GM08714 (cell line): ENCODE measurements around the gene PLAC1.

Experiments
- H3K4me3 ChIP-seq: fragments of 200-500 bp; sonication (Bioruptor generic); 2 replicates; pipeline ENCODE4 v1.5.1; 2014; ENCODE audit warnings: mild to moderate bottlenecking, low read length, inconsistent platforms
- ZNF274 ChIP-seq: IDR thresholded peaks from 2 replicates; pipeline ENCODE4 v1.6.1; 2012; ENCODE audit warnings: mild to moderate bottlenecking, low read depth, low read length

PLAC1 gene, protein sequence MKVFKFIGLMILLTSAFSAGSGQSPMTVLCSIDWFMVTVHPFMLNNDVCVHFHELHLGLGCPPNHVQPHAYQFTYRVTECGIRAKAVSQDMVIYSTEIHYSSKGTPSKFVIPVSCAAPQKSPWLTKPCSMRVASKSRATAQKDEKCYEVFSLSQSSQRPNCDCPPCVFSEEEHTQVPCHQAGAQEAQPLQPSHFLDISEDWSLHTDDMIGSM

DNA sequence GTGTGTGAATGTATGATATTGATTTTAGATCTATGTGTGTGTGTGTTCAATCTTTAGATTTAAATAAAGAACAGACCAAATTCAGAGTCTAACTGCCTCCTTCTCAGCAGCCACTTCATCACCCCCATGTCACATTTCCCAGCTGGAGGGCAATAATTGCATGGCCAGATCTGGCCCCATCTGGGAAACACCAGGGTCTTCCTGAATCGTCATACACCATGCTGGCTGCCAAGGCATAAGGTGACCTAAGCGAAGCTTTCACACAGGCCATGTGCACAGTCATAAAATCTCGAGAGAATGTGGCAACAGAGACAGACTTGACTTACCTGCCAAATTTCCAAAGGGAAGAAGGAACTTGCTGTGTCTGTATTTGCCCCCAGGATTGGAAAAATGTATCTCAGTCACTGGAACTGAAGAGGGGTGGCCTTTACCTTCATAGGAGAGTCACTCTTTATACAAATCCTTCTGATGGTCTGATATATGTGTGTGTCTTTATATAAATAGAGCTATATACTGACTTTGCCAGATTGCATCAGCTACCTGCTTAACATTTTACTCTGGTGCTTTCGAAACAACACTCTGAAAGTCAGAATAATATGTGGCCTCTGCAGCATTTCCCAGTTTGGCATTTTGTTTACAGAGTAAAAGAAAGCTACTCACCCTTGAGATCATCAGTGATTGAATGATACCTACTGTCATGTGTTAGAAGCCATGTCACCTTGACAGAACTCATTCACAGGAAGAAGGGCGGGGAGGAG lies at the start of gene PLAC1:
PLAC1 (minus strand) TSS at position 470 of the 758 bp plus-strand sequence. CDS start 91,789 bp downstream, outside the sequence.
- no peak within 1 kb of the TSS for H3K4me3 ChIP-seq
- no peak for TF ChIP-seq ZNF274

DNA sequence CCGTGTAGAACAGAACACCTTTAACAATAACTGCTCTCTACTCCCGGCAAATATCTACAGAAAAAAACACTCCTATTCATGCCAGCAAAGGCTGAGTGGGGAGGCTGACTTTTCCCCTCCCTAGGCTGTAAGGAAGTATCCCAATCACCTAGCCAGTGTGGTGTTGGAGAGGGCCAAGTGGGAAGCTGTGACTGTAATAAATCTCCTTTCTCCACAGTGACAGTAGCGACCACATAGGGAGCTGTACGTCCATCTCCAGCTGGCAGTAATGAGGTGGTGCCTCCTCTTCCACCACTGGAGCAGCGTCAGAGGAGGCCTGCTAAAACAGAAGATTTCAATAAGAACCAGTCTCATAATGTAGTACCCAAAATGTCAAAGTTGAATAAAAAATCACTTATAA lies 47.9 kb upstream of the PLAC1 start:
- no peak for TF ChIP-seq ZNF274
- no peak overlapping the region for H3K4me3 ChIP-seq

DNA sequence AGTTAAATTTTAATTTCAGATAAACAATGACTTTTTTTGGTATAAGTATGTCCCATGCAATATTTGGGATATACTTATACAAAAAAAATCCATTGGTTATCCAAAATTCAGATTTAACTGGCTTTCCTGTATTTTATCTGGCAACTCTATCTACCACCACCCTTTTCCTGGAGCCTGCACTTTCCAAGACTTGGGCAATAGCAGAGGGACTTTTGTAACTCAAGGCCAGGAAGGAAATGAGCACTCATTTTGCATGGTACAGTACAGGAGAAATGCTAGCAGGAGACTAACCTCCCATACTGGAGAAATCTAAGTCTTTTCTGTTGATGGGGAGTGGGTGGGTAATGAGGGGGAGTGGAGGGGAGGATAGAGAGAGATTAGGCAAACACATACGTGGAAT lies 37.7 kb upstream of the PLAC1 start:
- TF ChIP-seq ZNF274, result no peak
- H3K4me3 ChIP-seq, result no peak overlapping the region

DNA sequence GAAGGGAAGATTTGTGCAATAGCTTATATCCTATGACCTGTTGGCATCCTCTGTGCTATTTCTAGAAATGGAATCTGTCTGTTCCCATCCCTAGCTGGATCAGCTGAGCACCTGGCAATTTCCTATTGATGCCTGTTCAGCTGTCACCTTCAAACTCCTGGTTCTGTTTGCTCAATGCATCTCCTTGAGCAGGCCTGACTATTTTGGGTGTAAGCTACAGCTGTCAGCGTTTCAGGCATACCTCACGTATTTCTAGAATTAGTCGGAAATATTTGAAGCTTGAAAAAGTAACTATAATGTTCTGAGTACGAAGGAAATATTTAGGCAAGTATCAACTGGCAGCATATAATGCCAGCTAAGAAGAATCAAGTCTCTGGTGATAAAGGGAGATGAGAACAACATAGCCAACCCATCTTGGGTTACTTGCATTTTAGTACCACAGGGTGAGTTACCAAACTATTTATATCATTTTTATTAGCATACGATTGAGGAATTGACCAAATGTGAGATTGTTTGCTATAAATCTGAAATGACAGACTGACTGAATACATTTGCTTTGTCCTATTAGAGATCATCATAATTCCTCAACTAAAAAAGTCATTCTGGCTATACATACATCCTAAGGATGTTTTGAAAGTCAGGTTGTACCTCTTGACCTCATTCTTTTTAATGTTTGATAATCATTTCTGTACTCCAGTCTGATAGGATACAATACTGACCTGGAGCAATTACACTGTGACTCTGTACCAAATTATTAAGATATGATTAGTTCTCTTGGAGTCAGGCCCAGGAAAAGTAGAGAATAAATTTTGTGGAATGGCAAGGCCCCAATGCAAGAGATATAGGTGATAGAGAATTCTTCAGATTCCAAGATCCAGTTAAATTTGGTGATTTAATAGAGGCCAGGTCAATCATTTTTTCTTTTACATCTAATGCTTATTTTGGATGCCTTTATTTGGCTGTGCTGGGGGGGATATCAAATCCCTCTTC lies 36.4 kb upstream of the PLAC1 start:
- no peak overlapping the region for H3K4me3 ChIP-seq

DNA sequence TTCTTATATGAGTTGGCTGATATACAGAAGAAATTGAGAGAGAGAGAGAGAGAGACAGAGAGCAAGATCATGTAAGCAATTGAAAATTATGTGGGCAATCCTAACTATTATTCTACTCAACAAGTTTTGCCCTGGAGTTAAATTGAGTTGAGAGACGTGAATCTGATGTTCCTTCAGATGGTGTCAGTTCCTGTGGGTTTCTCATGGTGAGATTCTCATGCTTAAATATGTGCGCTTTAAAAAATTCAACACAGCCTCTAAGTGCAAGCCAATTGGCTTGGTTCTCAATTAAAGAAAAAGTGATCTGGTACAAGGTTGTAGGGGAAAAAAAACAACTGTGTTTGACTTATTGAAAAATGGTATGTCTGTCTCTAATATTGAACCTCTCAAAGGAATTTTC lies 35.4 kb upstream of the PLAC1 start:
- no peak overlapping the region for H3K4me3 ChIP-seq
- TF ChIP-seq ZNF274, result no peak

More for the DNA sequence above, 36.4 kb upstream of the PLAC1 start:
- no peak for TF ChIP-seq ZNF274

DNA sequence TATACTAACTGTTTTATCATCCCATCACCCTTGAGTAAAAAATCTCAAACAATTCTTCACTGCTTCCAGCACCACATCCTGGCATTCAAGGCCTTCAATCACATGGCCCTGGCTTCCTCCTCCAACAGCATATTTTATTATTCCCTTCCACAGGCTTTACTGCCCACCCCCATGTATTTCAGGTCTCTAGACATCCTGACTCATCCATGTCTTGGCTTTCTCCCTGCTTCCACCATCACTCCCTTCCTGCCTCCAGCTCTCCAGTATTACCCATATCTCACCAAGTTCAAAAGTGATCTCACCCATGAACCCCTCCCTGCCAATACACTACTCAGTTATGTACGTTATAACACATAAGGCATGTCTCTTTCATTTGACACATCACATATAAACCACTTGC lies 34.7 kb upstream of the PLAC1 start:
- H3K4me3 ChIP-seq, result no peak overlapping the region
- no peak for TF ChIP-seq ZNF274

DNA sequence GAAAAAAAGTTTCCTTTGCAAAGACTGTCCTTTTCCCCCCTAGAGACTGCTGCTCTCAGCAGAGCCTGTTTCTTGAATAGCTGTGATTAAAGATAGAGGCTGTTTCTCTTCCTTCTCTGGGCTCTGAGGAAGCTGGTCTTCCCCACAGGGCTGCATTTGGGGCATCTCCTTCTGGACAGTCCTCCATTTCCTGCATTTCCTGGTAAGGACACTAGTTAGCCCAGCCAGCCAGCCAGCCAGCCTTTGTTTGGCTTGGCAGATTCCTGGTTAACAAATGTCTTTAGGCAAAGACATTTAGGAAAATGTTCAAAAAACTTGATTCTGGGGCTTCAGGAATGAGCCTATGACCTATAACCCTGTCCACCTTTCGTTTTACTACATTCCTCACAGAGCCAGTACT lies 34.0 kb upstream of the PLAC1 start:
- no peak overlapping the region for H3K4me3 ChIP-seq
- no peak for TF ChIP-seq ZNF274

DNA sequence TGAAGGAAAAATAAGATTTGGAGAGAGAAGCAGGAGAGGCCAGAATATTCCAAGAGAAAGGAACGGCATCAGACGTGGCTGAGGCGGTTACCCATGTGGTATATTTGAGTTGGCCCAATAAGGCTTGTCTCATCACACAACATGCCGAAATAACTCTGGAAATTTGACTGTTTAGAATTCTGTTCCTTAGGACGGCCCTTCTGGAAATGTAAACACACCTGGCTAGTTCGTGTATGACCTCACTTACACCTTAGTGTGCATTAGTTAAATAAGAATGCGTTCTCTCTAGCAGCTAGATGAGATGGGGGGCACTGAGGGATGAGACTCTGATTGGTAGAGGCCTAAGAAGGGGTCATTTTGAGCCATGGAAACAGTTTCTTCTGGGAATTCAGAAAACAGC lies 33.2 kb upstream of the PLAC1 start:
- no peak for TF ChIP-seq ZNF274
- no peak overlapping the region for H3K4me3 ChIP-seq

DNA sequence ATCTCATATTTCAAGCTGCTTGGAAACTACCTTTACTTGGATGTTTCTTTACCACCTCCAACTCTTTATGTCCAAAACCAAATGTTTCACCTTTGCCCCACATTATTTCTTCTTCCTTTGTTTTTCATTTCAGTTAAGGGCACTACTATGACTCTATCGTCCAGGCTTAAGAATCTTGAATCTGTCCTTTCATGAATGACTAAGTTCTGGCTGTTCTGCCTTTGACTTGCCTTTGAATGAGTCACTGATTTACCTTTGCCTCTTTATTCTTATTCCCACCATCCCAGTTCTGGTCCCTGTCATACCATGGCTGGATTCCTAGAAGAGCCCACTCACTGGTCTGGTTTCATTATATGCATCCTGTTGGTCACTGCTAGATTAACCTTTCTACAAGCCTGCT lies 30.6 kb upstream of the PLAC1 start:
- H3K4me3 ChIP-seq, result no peak overlapping the region

DNA sequence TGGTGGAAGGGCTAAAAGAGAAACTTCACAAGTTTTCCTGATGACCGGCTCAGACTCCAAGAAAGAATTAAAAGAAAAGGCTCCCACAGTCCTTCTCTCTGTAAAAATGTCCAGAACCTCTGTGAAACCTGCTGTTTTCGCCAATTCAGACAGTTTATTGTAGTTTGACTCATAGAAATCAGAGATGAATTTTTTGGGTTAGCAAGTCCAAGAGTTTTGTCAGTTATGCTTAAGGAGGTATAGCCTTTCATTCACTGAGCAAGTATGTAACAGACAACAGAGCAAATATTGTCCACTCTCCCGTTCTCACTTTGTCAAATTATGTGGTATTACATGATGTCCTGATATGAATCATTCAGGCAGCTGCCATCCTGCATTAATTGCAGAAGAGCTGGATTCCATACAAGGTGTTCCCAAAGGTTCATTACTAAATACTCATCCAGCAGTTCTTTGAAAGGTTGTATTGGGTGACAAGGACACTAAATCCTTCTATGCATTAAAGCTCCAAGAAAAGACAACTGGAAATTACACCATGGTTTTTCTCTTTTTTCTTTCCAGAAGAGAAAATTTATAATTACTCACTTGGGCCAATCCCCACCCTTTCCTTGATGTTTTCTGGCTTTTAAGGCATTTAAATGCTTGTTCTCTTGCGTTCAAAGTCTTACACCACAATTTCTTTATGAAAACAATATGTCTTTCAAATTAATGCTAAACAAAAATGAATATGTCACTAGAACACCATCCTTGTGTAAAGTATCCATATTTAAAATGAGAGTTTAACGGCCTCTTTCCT lies 30.0 kb upstream of the PLAC1 start:
- no peak for TF ChIP-seq ZNF274
- no peak overlapping the region for H3K4me3 ChIP-seq

More for the DNA sequence above, 30.6 kb upstream of the PLAC1 start:
- TF ChIP-seq ZNF274, result no peak

DNA sequence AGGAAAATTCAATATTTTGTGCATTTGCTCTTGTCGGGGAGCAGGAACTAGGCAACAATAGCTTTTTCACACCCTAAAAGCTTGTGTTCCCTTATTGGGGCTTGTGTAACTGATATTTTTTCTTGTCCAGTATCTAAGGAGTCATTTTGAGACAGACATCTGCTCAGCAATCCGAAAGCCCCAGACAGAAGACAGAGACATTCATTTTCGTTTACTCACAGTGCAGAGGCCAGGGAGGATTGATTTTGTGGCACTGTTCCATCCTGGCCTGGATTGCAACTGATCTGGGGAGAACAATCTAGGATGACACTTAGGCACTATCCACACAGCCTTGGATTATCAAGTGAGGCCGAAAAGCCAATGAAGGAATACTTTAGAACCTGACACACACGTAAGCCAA lies 27.4 kb upstream of the PLAC1 start:
- no peak overlapping the region for H3K4me3 ChIP-seq
- no peak for TF ChIP-seq ZNF274

DNA sequence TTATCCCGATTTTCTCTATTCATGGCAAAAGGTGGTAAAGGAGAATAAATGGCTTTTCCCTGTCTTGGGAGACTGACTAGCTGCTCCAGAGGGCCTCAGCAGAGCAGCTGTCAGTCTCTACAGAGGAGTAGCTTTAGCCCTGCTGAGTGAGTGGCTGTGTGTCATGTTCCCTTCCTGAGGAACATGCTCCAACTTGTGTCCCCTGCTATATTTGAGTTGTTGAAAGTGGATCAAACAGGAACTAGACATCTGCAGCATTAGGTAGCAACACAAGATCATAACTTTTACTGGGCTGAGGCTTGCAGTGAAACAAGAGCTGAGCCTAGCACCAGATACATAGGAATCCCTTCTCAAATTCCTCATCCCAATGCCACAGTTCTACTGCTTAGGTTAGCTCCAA lies 26.7 kb upstream of the PLAC1 start:
- no peak overlapping the region for H3K4me3 ChIP-seq
- no peak for TF ChIP-seq ZNF274

DNA sequence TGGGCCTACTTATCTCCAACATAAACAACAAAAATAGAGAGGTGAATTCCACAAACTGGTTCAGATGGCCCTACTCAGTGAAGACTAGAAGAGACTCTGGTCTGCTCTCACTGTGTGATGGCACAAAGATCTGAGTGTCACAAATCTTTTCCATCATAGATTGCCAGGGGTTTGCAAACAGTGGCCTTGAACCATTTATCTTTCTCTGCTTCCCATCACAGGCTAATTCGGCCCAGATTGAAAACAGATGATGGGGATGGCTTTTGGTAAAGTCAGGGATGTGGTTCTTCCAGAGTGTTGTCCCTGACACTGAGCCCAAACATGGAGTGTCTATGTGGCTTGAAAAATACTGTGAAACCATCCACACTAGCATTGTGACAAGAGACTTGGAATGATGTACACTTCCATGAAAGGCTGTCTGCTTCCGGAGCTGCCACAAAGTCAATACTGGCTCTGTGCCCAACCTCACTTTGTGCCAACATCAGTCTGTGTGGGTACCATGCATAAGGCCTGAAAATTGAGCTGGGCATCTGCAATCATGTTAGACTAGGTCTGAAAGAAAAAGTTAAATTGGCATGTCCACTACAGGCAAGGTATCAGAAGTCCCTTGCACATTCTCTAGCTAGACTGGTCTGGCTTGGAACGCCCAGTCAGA lies 25.2 kb upstream of the PLAC1 start:
- TF ChIP-seq ZNF274, result no peak
- H3K4me3 ChIP-seq, result no peak overlapping the region
